Measurements from ENCODE around the gene MFF.

DNA sequence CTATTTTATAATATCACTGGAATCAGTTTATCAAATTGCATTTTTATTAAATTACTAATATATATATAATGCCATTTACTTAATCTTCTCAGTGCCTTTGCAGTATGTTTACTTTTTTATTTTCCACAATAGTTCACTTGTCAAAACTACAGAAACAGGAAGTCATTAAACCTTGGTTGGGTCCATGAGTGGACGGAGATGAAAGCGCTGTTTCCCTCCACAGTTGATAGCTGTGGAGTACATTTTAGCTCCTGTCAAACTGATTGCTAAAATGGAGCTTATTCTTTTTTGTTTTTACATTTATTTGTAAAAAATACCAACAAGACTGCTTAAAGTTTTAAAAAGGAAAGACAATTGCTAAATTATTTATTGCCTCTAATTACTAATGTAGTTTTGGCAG lies 19.2 kb downstream of the MFF start:
- TF ChIP-seq ZNF501 (tag by site-specific recombination; IDR thresholded peaks at IDR 0.05), result no peak
- TF ChIP-seq ZNF777 (tag by site-specific recombination; IDR thresholded peaks at IDR 0.05; ENCODE audit: borderline replicate concordance), result no peak
- TF ChIP-seq ZNF274 (IDR thresholded peaks at IDR 0.05; ENCODE audit: low read length), result no peak
- TF ChIP-seq ZNF274 (tag by site-specific recombination; IDR thresholded peaks at IDR 0.05; ENCODE audit: borderline replicate concordance), result no peak
- TF ChIP-seq ZNF132 (tag by site-specific recombination; IDR thresholded peaks at IDR 0.05; ENCODE audit: borderline replicate concordance), result no peak
- TF ChIP-seq, protein P1, sequence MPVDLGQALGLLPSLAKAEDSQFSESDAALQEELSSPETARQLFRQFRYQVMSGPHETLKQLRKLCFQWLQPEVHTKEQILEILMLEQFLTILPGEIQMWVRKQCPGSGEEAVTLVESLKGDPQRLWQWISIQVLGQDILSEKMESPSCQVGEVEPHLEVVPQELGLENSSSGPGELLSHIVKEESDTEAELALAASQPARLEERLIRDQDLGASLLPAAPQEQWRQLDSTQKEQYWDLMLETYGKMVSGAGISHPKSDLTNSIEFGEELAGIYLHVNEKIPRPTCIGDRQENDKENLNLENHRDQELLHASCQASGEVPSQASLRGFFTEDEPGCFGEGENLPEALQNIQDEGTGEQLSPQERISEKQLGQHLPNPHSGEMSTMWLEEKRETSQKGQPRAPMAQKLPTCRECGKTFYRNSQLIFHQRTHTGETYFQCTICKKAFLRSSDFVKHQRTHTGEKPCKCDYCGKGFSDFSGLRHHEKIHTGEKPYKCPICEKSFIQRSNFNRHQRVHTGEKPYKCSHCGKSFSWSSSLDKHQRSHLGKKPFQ (tag by site-specific recombination; IDR thresholded peaks at IDR 0.05), result no peak
- no peak for TF ChIP-seq ZNF660 (tag by site-specific recombination; IDR thresholded peaks at IDR 0.05)
- TF ChIP-seq, protein P2, sequence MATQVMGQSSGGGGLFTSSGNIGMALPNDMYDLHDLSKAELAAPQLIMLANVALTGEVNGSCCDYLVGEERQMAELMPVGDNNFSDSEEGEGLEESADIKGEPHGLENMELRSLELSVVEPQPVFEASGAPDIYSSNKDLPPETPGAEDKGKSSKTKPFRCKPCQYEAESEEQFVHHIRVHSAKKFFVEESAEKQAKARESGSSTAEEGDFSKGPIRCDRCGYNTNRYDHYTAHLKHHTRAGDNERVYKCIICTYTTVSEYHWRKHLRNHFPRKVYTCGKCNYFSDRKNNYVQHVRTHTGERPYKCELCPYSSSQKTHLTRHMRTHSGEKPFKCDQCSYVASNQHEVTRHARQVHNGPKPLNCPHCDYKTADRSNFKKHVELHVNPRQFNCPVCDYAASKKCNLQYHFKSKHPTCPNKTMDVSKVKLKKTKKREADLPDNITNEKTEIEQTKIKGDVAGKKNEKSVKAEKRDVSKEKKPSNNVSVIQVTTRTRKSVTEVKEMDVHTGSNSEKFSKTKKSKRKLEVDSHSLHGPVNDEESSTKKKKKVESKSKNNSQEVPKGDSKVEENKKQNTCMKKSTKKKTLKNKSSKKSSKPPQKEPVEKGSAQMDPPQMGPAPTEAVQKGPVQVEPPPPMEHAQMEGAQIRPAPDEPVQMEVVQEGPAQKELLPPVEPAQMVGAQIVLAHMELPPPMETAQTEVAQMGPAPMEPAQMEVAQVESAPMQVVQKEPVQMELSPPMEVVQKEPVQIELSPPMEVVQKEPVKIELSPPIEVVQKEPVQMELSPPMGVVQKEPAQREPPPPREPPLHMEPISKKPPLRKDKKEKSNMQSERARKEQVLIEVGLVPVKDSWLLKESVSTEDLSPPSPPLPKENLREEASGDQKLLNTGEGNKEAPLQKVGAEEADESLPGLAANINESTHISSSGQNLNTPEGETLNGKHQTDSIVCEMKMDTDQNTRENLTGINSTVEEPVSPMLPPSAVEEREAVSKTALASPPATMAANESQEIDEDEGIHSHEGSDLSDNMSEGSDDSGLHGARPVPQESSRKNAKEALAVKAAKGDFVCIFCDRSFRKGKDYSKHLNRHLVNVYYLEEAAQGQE (tag by site-specific recombination; IDR thresholded peaks at IDR 0.05), result no peak
- TF ChIP-seq ZNF416 (tag by site-specific recombination; IDR thresholded peaks at IDR 0.05), result no peak
- TF ChIP-seq ZBTB17 (tag by site-specific recombination; IDR thresholded peaks at IDR 0.05), result no peak
- TF ChIP-seq ZNF76 (tag by site-specific recombination; IDR thresholded peaks at IDR 0.05; ENCODE audit: borderline replicate concordance, low read depth), result no peak

Measured in HEK293 (cell line).